GM19351 (cell line): ENCODE results near the gene MACROH2A1.

ENCODE experiments used
- ATAC-seq: cut with Tn5 transposase; IDR thresholded peaks from one replicate; pipeline ENCODE4 v1.9.1; 2021; ENCODE audit warnings: mild to moderate bottlenecking, moderate library complexity; ENCODE audit not compliant: unreplicated experiment

The MACROH2A1 gene

DNA sequence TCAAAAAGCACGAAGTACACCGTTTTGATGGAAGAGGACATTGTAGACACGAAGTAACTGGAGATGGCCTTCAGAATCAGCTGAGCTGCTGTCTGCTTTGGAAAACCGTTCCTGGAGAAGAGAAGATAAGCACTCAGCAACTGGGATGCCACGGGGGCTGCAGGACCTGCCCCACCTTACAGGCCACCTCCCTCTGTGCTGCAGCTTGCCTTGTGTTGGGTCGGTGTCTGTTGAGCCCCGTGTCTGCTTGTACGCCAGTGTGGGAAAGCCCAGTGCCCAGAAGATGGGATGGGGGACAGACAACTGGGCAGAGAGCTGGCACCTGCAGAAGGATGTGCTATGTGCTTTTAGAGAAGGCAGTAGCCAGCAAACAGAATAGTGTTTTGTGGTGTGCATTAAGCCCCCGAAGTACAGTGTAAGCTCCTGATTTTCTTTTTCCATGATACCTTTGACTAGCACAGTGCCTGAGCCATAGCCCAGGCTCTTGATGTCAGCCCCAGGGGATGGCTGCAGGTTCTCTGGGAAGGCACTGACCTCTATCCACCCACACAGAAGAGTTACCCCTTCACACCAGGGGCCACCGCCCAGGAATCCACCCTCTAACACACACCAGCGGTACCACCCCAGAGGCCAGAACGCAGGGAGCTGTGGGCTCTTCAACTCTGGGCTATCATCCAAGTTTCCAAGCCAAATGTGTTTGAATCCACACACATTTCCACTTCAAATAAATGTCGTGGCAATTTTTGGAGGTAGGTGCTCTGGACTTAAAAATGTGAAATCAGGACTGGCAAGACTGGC, 63.8 kb downstream of the MACROH2A1 start:
- ATAC-seq: no peak

DNA sequence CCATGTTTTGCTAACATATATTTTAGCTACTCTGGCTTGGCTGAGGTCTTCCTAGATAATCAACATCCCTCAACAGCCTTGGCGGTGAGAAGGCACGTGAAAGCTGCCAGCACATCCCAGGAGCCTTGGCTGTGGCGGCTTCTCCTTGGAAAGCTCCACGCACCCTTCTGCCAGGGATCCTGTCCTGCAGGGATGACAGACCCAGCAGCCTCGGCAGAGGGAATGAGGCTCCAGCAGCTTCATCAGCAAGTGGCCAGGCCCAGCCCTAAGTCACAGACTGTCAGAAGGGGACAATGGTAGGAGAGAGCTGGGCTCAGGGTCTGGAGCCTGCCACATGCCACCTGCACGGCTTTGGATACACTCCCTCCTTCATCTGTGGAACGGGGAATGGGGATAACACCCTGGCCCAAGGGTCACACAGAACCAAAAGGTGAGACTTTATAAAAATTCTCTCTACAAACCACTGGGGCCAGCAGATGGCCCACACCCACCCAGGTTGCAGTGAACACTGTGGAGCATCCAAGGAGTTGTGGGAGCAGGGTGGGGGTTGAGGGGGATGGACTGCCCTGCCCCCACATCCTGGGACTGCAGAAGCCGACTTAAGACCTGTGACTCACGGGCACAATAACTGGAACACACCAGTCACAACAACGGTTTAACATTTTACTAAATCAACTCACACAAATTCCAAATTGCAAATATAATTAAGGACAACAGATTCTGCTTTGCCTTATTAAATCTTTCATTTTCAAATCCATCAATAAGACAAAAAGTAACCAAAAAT, 65.1 kb downstream of the MACROH2A1 start:
- ATAC-seq: no peak

- no peak for ATAC-seq
These were observed 66.4 kb downstream of the MACROH2A1 start for GRCh38 chr5:135332519-135333150.

DNA sequence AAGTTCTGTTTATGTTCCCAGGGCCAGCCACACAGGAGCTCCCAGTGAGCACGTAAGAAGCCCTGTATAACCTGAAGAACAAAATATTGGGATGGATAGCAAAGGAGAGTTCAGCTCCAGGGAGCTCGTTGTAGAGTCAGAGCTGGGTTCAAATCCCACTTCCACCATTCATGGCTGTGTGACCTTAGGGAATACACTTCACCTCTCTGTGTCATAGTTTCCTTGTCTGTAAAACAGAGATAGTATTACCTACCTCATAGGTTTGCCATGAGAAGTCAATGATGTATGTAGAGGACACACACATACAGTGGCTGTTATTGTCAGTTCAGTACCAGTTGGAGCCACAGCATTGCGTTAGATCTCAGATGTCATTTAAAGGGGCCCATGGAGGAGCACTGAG, 67.4 kb downstream of the MACROH2A1 start:
- no peak for ATAC-seq

DNA sequence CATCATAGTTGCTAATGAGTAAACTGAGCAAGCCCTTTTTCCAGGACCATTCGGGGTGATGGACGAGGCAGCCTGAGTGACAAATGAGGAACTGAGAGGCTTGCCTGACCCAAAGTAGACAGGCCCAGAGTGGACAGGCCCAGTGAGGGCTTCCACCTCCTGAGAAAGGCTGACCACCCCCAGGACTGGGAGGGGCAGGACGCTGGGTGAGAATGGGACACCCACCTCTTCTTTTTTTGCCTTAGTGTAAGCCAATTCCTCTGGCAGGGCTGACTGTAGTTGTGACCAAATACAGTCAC, 68.3 kb downstream of the MACROH2A1 start:
- no peak for ATAC-seq

GRCh38 chr5:135329913-135330797, 68.9 kb downstream of the MACROH2A1 start:
- no peak for ATAC-seq

DNA sequence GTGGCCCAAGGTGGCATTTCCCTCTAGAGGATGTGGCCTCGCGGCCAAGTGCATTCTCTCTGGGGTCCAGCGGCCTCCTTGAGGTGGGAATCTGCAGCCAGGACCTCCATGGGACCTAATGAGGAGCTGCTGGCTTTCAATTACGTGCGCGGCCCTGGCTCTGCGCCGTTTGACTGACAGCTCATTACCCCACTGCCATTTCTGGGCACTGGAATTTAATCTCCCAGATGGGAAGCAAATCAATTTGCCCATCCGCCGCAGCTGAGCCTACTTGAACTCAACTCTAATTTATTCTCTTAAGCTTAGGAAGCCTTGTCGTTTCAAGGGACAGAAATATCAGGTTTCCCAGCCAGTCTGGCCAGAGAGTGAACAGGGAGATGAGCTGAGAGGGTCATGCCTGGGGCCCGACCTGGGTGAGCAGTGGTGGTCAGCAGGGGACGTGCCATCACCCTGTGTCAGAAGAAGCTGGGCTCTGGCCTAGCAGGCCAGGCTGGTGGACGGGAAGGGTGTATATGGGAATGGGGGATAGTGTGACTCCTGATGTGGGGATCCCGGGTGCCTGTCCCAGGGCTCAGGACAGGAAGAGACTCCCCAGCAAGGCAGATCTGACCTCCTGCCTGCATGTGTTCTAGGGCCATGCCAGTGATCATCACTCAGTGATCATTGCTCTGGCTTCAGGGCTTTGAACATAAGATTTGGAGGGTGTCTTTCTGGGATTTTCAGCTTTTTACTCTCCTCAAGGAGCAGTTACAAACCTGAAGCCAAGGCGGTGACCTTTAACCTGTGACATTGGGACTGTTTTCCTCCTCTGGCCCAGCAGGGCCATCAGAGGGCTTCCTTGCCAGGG, 69.7 kb downstream of the MACROH2A1 start:
- ATAC-seq: no peak

- ATAC-seq: no peak
These were observed 70.8 kb downstream of the MACROH2A1 start for GRCh38 chr5:135328128-135328687.

DNA sequence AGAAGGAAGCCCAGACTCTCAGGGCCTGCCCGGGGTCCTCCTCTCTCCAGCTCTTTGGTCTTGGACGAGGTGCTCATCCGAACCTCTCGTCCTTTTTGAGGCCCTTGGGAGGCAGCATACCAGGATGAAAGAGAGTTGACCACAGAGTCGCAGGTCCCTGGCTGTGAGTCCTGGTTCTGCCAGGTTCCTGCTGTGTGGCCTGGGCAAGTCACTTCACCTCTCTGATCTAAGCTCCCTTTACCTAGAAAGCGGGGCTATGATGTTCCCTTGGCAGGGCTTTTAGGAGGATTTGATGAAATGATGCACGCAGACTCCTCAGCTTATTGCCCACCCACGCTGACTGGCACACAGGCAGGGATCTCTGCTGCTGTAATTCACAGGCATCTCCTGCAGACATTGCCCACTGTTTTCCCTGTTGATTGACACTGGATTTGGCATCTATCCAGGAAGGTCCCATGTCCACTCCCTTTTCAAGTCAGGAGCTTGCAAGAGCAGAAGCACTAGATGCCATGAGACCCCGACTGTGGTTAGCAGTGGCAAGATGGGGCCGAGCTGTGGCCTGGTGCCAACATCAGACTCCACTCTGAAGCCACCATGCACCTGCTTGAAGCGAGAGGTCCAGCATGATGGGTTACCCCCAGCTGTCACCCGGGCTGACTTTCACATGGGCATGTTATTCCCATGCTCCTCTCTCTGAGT, 71.5 kb downstream of the MACROH2A1 start:
- no peak for ATAC-seq

DNA sequence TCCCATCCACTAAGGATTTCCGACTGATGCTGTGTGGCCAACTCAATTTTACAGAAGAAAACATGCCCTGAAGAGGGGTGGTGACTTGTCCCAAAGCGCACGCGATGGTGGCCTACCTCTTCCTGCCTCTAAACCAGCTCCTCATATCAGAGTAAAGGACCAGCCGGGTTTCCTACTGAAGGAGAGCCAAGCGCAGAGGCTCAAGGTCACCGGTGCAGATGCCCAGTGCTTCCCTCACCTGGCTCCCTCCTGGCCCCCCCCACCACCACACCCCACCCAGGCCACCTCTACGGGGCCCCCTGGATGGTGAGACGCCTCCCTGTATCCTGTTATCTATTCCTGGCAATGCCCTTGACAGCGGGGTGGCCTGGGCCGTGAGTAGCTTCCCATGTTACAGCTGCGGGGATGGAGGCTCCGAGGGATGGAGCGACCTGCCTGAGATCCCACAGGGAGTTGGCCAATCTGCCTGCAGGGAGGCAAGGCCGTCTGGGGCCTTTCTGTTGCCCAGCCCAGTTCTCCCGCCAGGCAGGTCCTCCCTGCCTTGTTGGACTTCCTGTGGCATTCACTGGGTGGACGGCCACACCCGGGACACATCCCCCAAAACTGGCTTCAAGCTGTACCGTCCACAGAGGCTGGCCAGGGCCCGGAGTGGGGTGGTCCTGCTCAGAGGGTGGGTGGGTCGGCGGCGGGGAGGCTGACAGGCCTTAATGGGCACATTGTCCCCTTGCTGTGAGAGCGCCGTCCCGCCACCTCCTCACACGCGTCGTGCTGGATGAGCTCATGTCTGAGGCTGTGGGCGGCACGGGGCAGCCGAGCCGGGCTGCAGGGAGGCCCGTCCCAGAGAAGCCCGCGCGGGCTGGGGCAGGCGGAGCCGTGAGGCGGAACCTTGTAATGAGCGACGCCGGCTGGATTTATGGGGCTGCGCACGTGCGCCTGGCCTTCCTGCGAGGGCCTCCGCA, 72.5 kb downstream of the MACROH2A1 start:
- no peak for ATAC-seq

GRCh38 chr5:135324897-135325650, 74.0 kb downstream of the MACROH2A1 start:
- no peak for ATAC-seq

- ATAC-seq: no peak
These were observed 74.9 kb downstream of the MACROH2A1 start for GRCh38 chr5:135324160-135324559.

GRCh38 chr5:135323701-135324132, 75.3 kb downstream of the MACROH2A1 start:
- no peak for ATAC-seq

GRCh38 chr5:135323227-135323626, 75.8 kb downstream of the MACROH2A1 start:
- no peak for ATAC-seq

- no peak for ATAC-seq
These were observed 76.3 kb downstream of the MACROH2A1 start for GRCh38 chr5:135322744-135323143.

DNA sequence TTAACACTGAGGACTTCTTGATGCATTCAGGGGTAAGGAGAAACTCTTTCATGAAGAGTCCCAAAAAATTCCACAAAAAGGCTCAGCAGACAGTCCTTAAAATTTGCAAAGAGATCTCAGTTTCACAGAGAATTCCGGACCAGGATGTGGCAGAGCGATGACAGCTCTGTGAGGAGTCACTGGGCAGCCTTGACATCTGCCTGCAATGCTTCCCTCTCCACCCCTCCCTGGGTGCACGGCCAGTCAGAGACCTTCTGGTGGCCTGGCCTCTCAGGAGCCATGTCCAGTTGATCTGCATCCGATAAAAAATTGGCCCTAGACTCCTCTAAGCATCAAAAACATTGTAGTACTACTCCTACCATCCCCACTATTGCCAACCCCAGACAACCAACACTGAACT, 76.8 kb downstream of the MACROH2A1 start:
- ATAC-seq: no peak
